Kidney (tissue), 14 donors: ENCODE measurements around the gene GLI1. TPM values are rescaled to one million over a fixed set of nuclear protein-coding genes. Genes with fewer than 3 reads are reported as not detected.
"Not testable (repeated sequence)": the region's sequence is repeated elsewhere in the genome, so short reads cannot be mapped to it uniquely, and the experiment has no call there.

ENCODE experiments used
- DNase-seq, 5 donors: peaks; one replicate each; pipeline ENCODE4 v3.0.0-alpha.2; 2013 to 2020
- FAIRE-seq: peaks from 2 replicates; lab custom pipeline; 2012; peaks lifted over from hg19 to GRCh38; lab: Jason Lieb, UNC
- H3K27ac ChIP-seq, 2 donors: one replicate each; pipeline ENCODE4 v1.7.0; 2013; ENCODE audit warnings: low read depth in 2 of 2, low read length in 2 of 2, inconsistent platforms in 1 of 2
- H3K27me3 ChIP-seq: one replicate; pipeline ENCODE4 v1.7.1; 2013; ENCODE audit warnings: low read length, inconsistent platforms; ENCODE audit not compliant: control insufficient read depth, insufficient read depth
- H3K36me3 ChIP-seq, 3 donors: one replicate each; pipeline versions ENCODE4 v1.7.0 to v1.7.1; 2013; ENCODE audit warnings: low read length in 3 of 3, control low read depth in 1 of 3, inconsistent platforms in 1 of 3; ENCODE audit not compliant: insufficient read depth in 3 of 3, control insufficient read depth in 2 of 3
- H3K4me1 ChIP-seq, 3 donors: one replicate each; pipeline versions ENCODE4 v1.7.0 to v1.7.1; 2013; ENCODE audit warnings: low read length in 3 of 3, inconsistent platforms in 1 of 3, low read depth in 1 of 3; ENCODE audit not compliant: control insufficient read depth in 2 of 3, insufficient read depth in 2 of 3
- H3K4me3 ChIP-seq, 3 donors: one replicate each; pipeline versions ENCODE4 v1.7.0 to v1.8.1; 2013; ENCODE audit warnings: low read length in 3 of 3, control low read depth in 1 of 3, inconsistent platforms in 1 of 3
- H3K9ac ChIP-seq, 3 donors: one replicate each; pipeline versions ENCODE4 v1.7.0 to v1.7.1; 2013; ENCODE audit warnings: low read length in 3 of 3, control low read depth in 1 of 3, inconsistent platforms in 1 of 3
- H3K9me3 ChIP-seq, 3 donors: one replicate each; pipeline versions ENCODE4 v1.7.0 to v1.7.1; 2013; ENCODE audit warnings: low read length in 3 of 3, control low read depth in 1 of 3, inconsistent platforms in 1 of 3; ENCODE audit not compliant: control insufficient read depth in 2 of 3, insufficient read depth in 1 of 3
- CTCF ChIP-seq: IDR thresholded peaks from 3 replicates; pipeline ENCODE4 v1.5.1; 2012; ENCODE audit warnings: mild to moderate bottlenecking, moderate library complexity, borderline replicate concordance; ENCODE audit not compliant: insufficient read depth; ENCODE audit errors: extremely low read depth
- intact Hi-C: fragments of 100-400 bp; cut with DNase I; formaldehyde crosslinking; loops from one replicate; pipeline ENCODE4 v1.11.1; 2022
- polyA plus RNA-seq: library from polyadenylated mRNA; stranded (reverse); fragments of 350-450 nt; fragmentation: Illumina TruSeq; extraction: RNeasy Lipid Tissue Mini Kit (QIAGEN cat#74804); gene quantifications from one replicate; pipeline ENCODE4 v1.2.3, GENCODE V29; 2014; ENCODE audit warnings: low read depth, low replicate concordance; ENCODE audit not compliant: insufficient read depth
- total RNA-seq: library from RNA; stranded (reverse); fragmentation: NEBNext Ultra II Directional; extraction: Animal tissue kit (Norgen Biotek cat#: 25700); gene quantifications from one replicate; pipeline ENCODE4 v1.2.1, GENCODE V29; 2021
- donor health status: control.
- donor health status: control.
- donor health status: control.
- donor health status: control.
- donor health status: control.
- donor health status: DM: yes; HTN: yes; CAD: no.
- donor health status: Normal renal cell carcinoma (clear cell type).

GLI1 gene
- total and polyA plus RNA-seq, 2 donors from 2014 or later: 1.4 to 2.8 TPM

GRCh38 chr12:57511588-57512325 lies 52.2 kb downstream of the GLI1 start:
- Histone ChIP-seq H3K27me3 (no peaks in the 10 kb centered on the region), H3K36me3 (peaks cover 14 to 47% (median 38%) of the 10 kb centered on the region in 3 donors), H3K27ac (no peak overlapping the region), H3K4me1 (no peaks in the 10 kb centered on the region), H3K9ac (no peak overlapping the region), H3K4me3 (no peak overlapping the region), H3K9me3 (no peaks in the 10 kb centered on the region)
- TF ChIP-seq CTCF: no peak
- intact Hi-C loops: no loop called here
- no peak for FAIRE-seq
- DNase-seq: no peak

GRCh38 chr12:57512665-57513064 lies 53.1 kb downstream of the GLI1 start:
- Histone ChIP-seq H3K27ac (no peak overlapping the region), H3K9ac (no peak overlapping the region), H3K9me3 (no peaks in the 10 kb centered on the region), H3K27me3 (no peaks in the 10 kb centered on the region), H3K4me1 (no peaks in the 10 kb centered on the region), H3K4me3 (no peak overlapping the region), H3K36me3 (peaks cover 19 to 56% (median 45%) of the 10 kb centered on the region in 3 donors)
- intact Hi-C loops: no loop called here
- FAIRE-seq (no peak), DNase-seq (no peak)
- TF ChIP-seq CTCF: no peak

DNA sequence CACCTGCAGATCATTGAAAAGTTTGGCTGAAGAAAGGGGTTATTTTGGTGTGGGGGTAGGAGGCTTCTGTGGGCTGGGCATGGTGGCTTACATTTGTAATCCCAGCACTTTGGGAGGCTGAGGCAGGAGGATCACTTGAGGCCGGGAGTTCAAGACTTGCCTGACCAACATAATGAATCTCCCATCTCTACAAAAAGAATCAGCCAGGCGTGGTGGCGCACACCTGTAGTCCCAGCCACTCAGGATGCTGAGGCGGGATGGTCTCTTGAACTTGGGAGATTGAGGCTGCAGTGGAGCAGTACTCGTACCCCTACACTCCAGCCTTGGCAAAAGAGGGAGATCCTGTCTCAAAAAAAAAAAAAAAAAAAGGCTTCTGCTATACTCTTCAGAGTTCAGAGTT lies 53.7 kb downstream of the GLI1 start:
- Histone ChIP-seq H3K27ac (no peak overlapping the region), H3K27me3 (no peaks in the 10 kb centered on the region), H3K9me3 (no peaks in the 10 kb centered on the region), H3K4me3 (no peak overlapping the region), H3K4me1 (peaks cover under 1 to 4% (median 2%) of the 10 kb centered on the region in 3 donors), H3K9ac (no peak overlapping the region), H3K36me3 (peaks cover 19 to 56% (median 45%) of the 10 kb centered on the region in 3 donors)
- DNase-seq (no peak), FAIRE-seq (no peak)
- intact Hi-C loops: no loop called here
- no peak for TF ChIP-seq CTCF

GRCh38 chr12:57513677-57514076 lies 54.1 kb downstream of the GLI1 start:
- peaks cover 19 to 56% (median 45%) of the 10 kb centered on the region in 3 donors for H3K36me3 ChIP-seq
- H3K27ac ChIP-seq, H3K4me1 ChIP-seq, H3K9ac ChIP-seq, H3K4me3 ChIP-seq, DNase-seq, intact Hi-C loops, FAIRE-seq, H3K9me3 ChIP-seq, H3K27me3 ChIP-seq: not testable (repeated sequence)

DNA sequence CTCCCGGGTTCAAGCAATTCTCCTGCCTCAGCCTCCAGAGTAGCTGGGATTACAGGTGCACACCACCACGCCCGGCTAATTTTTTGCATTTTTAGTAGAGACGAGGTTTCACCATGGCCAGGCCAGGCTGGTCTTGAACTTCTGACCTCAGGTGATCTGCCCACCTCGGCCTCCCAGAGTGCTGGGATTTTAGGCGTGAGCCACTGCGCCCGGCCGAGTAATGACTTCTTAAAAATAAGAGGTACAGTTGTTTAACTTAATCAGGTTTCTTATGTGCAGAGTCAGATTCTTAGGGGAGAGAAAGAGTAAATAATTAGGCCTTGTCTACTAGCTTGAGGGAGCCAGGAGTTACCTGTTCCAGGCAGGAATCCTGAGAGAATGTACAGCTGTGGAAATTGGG lies 54.7 kb downstream of the GLI1 start:
- DNase-seq, H3K9ac ChIP-seq, H3K27ac ChIP-seq, H3K27me3 ChIP-seq, H3K4me3 ChIP-seq, intact Hi-C loops, FAIRE-seq, H3K9me3 ChIP-seq, H3K4me1 ChIP-seq: not testable (repeated sequence)
- peaks cover 19 to 56% (median 45%) of the 10 kb centered on the region in 3 donors for H3K36me3 ChIP-seq
